ENCODE results near the gene NPTXR. TPM values are rescaled to one million over a fixed set of nuclear protein-coding genes. Genes with fewer than 3 reads are reported as not detected.

NPTXR gene
- total RNA-seq, 2 experiments from 2014 or later = 1.9 to 2.5 TPM

DNA sequence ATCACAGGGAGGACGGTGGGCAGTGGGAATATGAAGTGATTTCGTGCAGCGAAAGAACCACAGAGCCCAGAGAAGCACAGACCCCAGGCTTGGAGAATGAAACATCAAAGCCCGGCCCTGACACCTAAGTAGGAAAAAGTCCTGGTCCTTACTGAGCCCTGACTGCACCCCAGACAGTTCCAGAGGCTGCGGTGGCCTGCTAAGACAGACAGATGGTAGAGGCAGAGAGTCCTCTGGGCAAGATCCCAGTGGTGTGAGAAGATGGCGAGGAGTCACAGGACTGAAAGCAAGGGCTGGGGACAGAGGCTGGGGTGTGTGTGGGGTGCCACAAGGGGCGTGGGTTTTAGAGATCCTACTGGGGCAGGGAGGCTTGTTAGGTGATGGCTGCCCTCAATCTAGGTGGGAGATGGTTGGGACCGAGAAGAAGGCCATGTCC lies 24.5 kb upstream of the NPTXR start:
- H3K27me3 Mint-ChIP-seq = no peaks in the 10 kb centered on the region
- peak; percentile 3 for DNase-seq
- intact Hi-C loops (cut with micrococcal nuclease) = no loop called here
- ChIA-PET POLR2A (interaction anchor here (1.4 to 1.6 kb wide), 2 partner anchors 135 to 280 kb away, joined by 3 to 4 read pairs; no protein-coding TSS in a partner anchor), CTCF (interaction anchor here (0.7 to 5.5 kb wide), 18 partner anchors 10 to 443 kb away, joined by 3 to 180 read pairs (median 12); partner anchors contain the start of genes CBX7 and NPTXR)
- H3K4me1 Mint-ChIP-seq (ENCODE audit: low read depth) = peaks cover 44% of the 10 kb centered on the region
- no peaks in the 10 kb centered on the region for H3K9me3 Mint-ChIP-seq
- H3K4me3 Mint-ChIP-seq = no peak overlapping the region
- peaks cover 43% of the 10 kb centered on the region for H3K36me3 Mint-ChIP-seq
- no peak overlapping the region for H3K27ac Mint-ChIP-seq

DNA sequence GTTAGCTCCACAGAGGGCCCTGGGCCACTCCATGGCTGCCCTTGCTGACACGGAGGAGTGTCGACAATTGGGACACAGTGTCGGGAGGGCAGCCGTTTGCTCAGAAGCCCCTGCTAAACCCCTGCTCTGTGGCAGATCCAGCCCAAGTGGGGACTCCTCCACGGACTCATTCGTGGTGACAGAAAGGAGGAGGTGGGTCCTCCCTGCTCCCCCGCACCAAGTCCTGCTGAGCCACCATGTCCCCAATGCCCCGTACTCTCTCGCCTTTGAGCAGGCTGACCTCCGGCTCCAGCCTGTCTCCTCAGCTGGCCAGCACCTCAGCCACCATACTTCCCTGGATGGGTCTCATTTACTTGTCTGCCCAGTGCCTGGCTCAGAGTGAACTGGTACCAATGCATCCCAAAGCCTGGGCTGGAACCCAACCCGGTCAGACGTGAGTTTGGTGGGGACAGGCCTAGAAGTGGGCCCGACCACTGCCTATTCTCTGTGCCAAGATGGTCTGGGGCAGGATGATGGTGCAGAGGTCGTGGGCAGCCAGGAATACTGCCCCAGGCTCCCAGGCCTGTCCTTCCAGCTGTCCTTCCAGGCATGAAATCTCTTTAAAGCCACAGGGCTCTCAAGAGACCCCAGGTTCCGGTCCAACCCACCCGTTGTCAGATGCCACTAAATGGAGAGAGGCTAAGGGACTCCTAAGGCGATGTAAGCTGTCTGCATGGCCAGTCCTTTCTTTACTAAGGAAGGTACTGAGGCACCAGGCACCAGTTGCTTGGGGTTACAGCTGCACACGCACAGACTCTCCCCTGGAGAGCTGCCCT lies 23.9 kb upstream of the NPTXR start:
- Mint-ChIP-seq H3K4me3 (no peak overlapping the region), H3K27ac (no peak overlapping the region), H3K4me1 (ENCODE audit: low read depth) (peaks cover 40% of the 10 kb centered on the region), H3K36me3 (peaks cover 43% of the 10 kb centered on the region), H3K9me3 (no peaks in the 10 kb centered on the region), H3K27me3 (no peaks in the 10 kb centered on the region)
- ChIA-PET POLR2A (interaction anchor here (1.6 kb wide), 1 partner anchor 136 kb away, joined by 3 read pairs; no protein-coding TSS in a partner anchor), CTCF (interaction anchor here (1.6 to 5.5 kb wide), 4 partner anchors 75 to 136 kb away, joined by 4 to 180 read pairs (median 28); no protein-coding TSS in a partner anchor)
- peak; percentile 7 for DNase-seq
- intact Hi-C loops (cut with micrococcal nuclease) = no loop called here

DNA sequence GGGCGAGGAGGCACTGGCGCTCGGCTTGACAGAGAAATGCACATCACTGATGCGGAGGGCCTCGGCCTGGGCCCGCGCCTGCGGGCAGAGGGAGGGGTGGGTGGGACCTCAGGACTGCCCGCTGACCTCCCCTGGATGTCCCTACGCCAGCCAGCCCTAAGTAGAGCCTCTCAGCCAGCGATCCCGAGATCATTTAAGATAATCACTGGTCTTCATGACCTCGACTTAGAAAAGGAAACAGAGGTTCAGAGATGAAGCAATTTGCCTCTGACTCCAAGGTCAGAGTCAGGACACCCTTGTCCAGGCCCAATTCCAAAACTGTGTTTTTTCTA lies 23.3 kb upstream of the NPTXR start:
- H3K9me3 Mint-ChIP-seq = no peaks in the 10 kb centered on the region
- H3K27ac Mint-ChIP-seq = no peak overlapping the region
- peak; percentile 1 for DNase-seq
- intact Hi-C loops (cut with micrococcal nuclease) = no loop called here
- peaks cover 36% of the 10 kb centered on the region for H3K4me1 Mint-ChIP-seq (ENCODE audit: low read depth)
- ChIA-PET CTCF (interaction anchor here (5.5 kb wide), 1 partner anchor 136 kb away, joined by 180 read pairs; no protein-coding TSS in a partner anchor), POLR2A (no interaction called here)
- H3K4me3 Mint-ChIP-seq = no peak overlapping the region
- H3K36me3 Mint-ChIP-seq = peaks cover 43% of the 10 kb centered on the region
- no peaks in the 10 kb centered on the region for H3K27me3 Mint-ChIP-seq

DNA sequence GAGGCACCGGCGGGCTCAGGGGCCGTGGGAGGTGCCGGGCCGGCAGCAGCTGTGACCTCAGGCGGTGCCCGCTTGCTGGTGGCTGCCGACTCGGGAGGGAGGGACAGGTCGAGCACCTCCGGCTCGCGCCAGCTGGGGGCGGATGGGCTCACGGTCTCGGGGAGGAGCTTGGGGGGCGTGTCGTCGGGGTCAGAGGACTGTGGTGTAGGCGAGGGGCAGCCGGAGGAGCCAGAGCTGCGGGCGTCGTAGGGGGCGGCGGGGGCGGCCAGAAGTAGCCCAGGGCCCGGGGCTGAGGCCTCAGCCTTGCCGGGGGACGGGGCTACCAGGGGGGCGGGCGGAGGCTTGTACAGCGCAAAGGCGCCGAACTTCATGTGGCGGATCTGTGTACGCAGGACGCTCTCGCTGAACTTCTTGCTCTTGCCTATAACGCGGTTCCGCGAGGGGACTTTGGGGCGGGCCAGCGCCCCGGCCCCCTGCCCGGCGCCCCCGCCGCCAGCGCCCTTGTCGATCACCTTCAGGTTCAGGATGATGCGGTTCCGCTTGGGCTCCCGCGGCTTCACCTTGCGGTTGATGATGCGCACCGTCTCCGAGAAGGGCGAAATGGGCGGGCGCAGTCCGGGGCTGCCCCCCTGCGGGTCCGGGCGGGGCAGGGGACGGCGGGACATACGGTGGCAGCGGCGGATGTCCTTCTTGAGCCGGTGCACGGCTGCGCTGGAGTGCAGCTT lies 22.7 kb upstream of the NPTXR start:
- H3K9me3 Mint-ChIP-seq = no peaks in the 10 kb centered on the region
- DNase-seq = peak; percentile 9
- H3K4me3 Mint-ChIP-seq = no peak overlapping the region
- H3K27me3 Mint-ChIP-seq = no peaks in the 10 kb centered on the region
- peaks cover 43% of the 10 kb centered on the region for H3K36me3 Mint-ChIP-seq
- CTCF ChIA-PET = no interaction called here
- intact Hi-C loops (cut with micrococcal nuclease) = no loop called here
- POLR2A ChIA-PET = interaction anchor here (0.6 kb wide), 1 partner anchor 188 kb away, joined by 3 read pairs; no protein-coding TSS in a partner anchor
- H3K4me1 Mint-ChIP-seq (ENCODE audit: low read depth) = peaks cover 36% of the 10 kb centered on the region
- H3K27ac Mint-ChIP-seq = no peak overlapping the region

- Mint-ChIP-seq H3K9me3 (no peaks in the 10 kb centered on the region), H3K27me3 (no peaks in the 10 kb centered on the region), H3K27ac (no peak overlapping the region), H3K4me3 (no peak overlapping the region), H3K36me3 (peaks cover 42% of the 10 kb centered on the region), H3K4me1 (ENCODE audit: low read depth) (peaks cover 36% of the 10 kb centered on the region)
- POLR2A ChIA-PET = interaction anchor here (0.6 kb wide), 1 partner anchor 189 kb away, joined by 3 read pairs; no protein-coding TSS in a partner anchor
- intact Hi-C loops (cut with micrococcal nuclease) = no loop called here
- DNase-seq = no peak
- CTCF ChIA-PET = no interaction called here
These were observed 22.2 kb upstream of the NPTXR start for GRCh38 chr22:38866024-38866398.

GRCh38 chr22:38865201-38866023 lies 21.6 kb upstream of the NPTXR start:
- H3K9me3 Mint-ChIP-seq = no peaks in the 10 kb centered on the region
- POLR2A ChIA-PET = no interaction called here
- intact Hi-C loops (cut with micrococcal nuclease) = no loop called here

DNA sequence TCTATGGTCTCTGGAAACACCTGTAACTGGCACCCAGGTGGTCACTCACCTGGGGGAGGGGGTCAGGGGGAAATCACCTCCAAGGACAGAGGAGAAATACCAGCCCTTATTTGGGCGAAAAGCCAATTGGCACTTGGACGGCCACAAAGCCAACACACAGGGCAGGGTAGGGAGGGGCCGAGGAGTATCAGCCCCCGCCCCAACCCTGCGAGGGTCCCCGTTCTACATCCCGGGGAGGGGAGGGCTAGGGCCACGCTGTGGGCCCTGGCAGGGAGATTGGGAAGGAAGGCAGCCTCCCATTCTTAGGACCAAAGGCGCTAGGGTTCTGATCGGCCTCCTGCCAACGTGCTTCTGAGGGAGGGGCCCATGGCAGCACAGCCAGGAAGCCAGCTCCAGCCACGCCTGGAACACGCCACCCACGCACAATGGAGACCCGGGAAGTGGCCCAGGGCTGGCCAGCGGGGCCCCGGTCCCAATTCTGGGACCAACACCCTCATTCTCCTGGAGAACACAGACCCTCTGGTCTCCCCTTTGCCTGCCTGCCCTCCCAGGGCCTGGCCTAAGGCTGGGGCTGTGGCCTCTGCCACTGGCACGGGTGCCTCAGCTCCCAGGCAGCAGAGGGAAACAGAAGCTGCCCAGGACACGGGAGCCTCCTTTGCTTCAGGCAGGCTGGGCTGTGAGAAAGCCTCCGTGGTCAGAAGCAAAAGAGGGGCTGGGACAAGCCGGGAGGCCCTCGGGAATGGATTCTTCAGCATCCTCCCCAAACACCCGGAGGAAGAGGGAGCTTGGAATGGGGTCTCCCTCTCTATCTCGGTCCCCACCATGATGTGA lies 20.7 kb upstream of the NPTXR start:
- H3K9me3 Mint-ChIP-seq = no peaks in the 10 kb centered on the region
- DNase-seq = peak; percentile 9
- ChIA-PET POLR2A (no interaction called here), CTCF (interaction anchor here (1.5 kb wide), 1 partner anchor 96 kb away, joined by 4 read pairs; no protein-coding TSS in a partner anchor)
- no peak overlapping the region for H3K4me3 Mint-ChIP-seq
- H3K27ac Mint-ChIP-seq = peak overlapping the region; percentile 25
- peaks cover 28% of the 10 kb centered on the region for H3K36me3 Mint-ChIP-seq
- intact Hi-C loops (cut with micrococcal nuclease) = no loop called here
- no peaks in the 10 kb centered on the region for H3K27me3 Mint-ChIP-seq
- H3K4me1 Mint-ChIP-seq (ENCODE audit: low read depth) = peaks cover 27% of the 10 kb centered on the region

More at GRCh38 chr22:38865201-38866023, 21.6 kb upstream of the NPTXR start:
- H3K27me3 Mint-ChIP-seq = no peaks in the 10 kb centered on the region
- DNase-seq = peak; percentile 7
- peaks cover 36% of the 10 kb centered on the region for H3K36me3 Mint-ChIP-seq
- H3K27ac Mint-ChIP-seq = peak overlapping the region; percentile 13
- no peak overlapping the region for H3K4me3 Mint-ChIP-seq
- peaks cover 33% of the 10 kb centered on the region for H3K4me1 Mint-ChIP-seq (ENCODE audit: low read depth)
- CTCF ChIA-PET = interaction anchor here (1.5 kb wide), 1 partner anchor 97 kb away, joined by 4 read pairs; no protein-coding TSS in a partner anchor

DNA sequence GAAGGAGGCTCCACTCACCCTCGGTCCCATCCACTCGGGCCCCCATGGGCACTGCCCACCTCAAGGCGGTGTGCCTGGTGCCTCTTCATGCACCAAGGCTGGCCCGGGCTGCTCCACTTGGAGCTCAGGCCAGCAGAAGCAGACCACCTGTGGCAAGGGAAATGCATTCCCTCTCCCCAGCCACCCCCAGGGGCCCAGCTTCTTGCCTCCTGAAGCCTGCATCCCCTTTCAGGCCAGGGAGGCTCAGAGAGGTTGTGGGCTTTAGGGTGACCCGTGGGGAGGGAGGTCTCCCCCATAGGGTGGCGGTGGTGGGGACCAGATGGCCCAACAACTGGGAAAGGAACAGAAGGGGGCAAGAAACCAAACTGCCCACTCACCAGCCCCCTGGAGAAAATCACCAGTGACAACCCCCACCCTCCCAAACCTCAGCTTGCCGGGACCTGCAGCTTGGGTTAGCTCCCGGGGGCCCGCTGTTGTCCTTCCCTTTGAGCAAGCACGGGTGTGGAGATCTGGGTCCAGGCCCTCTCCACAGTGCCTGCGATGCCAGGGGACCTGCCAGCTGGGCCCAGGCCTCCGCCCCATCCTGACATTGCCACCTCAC lies 19.8 kb upstream of the NPTXR start:
- intact Hi-C loops (cut with micrococcal nuclease) = no loop called here
- H3K27me3 Mint-ChIP-seq = no peaks in the 10 kb centered on the region
- DNase-seq = no peak
- peaks cover 17% of the 10 kb centered on the region for H3K4me1 Mint-ChIP-seq (ENCODE audit: low read depth)
- H3K27ac Mint-ChIP-seq = no peak overlapping the region
- peaks cover 21% of the 10 kb centered on the region for H3K36me3 Mint-ChIP-seq
- POLR2A ChIA-PET = no interaction called here
- no peaks in the 10 kb centered on the region for H3K9me3 Mint-ChIP-seq
- CTCF ChIA-PET = interaction anchor here (1.5 kb wide), 1 partner anchor 95 kb away, joined by 4 read pairs; no protein-coding TSS in a partner anchor
- no peak overlapping the region for H3K4me3 Mint-ChIP-seq

DNA sequence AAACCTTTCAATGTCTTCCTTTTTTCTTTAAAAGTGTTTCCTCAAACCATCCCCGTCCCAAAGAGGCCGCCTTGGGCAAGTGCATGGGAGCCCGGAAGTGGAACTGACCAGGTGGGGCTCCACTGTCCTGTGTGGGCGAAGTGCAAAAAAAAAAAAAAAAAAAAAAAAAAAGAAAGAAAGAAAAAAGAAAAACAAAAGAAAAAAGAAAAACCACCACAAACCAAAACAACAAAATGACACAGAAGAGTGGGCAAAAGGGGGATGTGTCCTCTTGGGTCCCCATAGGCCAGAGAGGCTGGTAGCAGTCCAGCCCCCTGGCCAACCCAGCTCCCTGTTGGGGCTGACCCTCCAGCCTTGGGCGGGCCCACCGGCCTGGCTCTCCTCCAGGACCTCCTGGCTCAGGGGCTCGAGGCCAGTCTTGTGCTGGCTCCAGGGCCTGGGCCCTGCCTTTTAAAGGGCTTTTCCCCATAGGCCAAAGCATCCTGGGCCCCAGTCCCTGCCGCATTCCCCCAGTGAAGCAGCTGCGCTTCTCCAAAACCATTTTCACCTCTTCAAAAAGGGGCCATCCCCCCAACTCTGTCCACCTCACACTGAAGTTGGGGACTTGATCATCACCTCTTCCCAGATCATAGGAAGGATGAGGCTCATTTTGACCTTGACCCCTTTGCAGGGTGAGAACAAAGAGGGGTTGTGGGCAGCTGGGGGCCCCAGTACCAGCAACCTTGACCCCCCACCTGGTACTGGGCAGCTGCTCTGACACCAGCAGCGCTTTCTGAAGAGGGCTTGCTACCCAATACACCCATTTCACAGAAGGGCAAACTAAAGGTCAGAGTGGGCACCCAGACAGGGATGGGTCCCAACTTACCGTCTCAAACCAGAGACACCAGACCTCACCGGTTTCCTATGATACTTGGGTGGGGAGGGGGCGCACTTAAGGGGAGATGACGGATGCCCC lies 18.8 kb upstream of the NPTXR start:
- CTCF ChIA-PET = interaction anchor here (1.0 to 3.0 kb wide), 2 partner anchors 8 to 19 kb away, joined by 3 to 18 read pairs; partner anchors contain the start of gene CBX6
- peak; percentile 8 for DNase-seq
- intact Hi-C loops (cut with micrococcal nuclease) = no loop called here
- Mint-ChIP-seq H3K9me3 (no peaks in the 10 kb centered on the region), H3K4me3 (no peak overlapping the region), H3K27ac (no peak overlapping the region), H3K4me1 (ENCODE audit: low read depth) (peaks cover 10% of the 10 kb centered on the region), H3K36me3 (peaks cover 11% of the 10 kb centered on the region), H3K27me3 (no peaks in the 10 kb centered on the region)
- POLR2A ChIA-PET = interaction anchor here (2.0 kb wide), 1 partner anchor 8 kb away, joined by 10 read pairs; no protein-coding TSS in a partner anchor

DNA sequence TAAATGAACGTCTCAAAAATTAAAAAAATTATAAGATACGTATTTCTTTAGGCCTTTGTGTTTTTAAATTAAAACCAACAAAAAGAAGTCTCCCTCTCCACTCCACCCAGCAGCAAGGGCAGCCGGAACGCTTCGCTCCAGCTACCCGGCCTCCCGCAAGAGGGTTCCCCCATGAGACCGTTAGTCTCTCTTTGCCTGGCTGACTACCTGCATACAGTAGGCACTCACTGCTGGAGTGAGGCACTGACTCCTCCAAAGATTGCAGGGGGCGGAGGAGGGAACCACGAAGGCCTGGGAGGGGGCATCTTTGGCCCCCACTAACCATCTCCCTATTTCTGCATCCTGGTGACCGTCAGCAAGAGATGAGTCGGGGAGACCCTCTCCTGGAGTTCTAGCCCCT lies 18.1 kb upstream of the NPTXR start:
- Mint-ChIP-seq H3K27ac (no peak overlapping the region), H3K27me3 (no peaks in the 10 kb centered on the region), H3K36me3 (peaks cover 5% of the 10 kb centered on the region), H3K4me1 (ENCODE audit: low read depth) (peaks cover 10% of the 10 kb centered on the region), H3K9me3 (no peaks in the 10 kb centered on the region), H3K4me3 (no peak overlapping the region)
- intact Hi-C loops (cut with micrococcal nuclease) = no loop called here
- CTCF ChIA-PET = interaction anchor here (0.6 to 3.0 kb wide), 3 partner anchors 9 to 153 kb away, joined by 3 to 18 read pairs (median 4); partner anchors contain the start of gene CBX6
- POLR2A ChIA-PET = interaction anchor here (1.0 to 2.3 kb wide), 3 partner anchors 9 to 18 kb away, joined by 4 to 10 read pairs (median 7); partner anchors contain the start of gene NPTXR
- DNase-seq = no peak

Measured in activated CD4-positive, alpha-beta memory T cell treated with anti-CD3 and anti-CD28 coated beads for 36 hours (primary cell).